ENCODE results near the gene LYPD6B.

- TF ChIP-seq CTCF (IDR thresholded peaks at IDR 0.05) (no peak), POLR2A (IDR thresholded peaks at IDR 0.05) (no peak)
These were observed 41.6 kb downstream of the LYPD6B start for GRCh38 chr2:149080099-149080498.

All from lower leg skin (tissue), 3 donors.